Pons (tissue), 1 donor: Measurements from ENCODE around the gene HSD17B11.
A peak's percentile ranks its signal among the peaks of the same experiment; 100 is the strongest.
"Not testable (repeated sequence)": the region's sequence is repeated elsewhere in the genome, so short reads cannot be mapped to it uniquely, and the experiment has no call there.

Experiments used
- DNase-seq: peaks from one replicate; pipeline ENCODE4 v3.0.0-alpha.2; 2016; ENCODE audit warnings: low spot score

Gene HSD17B11

DNA sequence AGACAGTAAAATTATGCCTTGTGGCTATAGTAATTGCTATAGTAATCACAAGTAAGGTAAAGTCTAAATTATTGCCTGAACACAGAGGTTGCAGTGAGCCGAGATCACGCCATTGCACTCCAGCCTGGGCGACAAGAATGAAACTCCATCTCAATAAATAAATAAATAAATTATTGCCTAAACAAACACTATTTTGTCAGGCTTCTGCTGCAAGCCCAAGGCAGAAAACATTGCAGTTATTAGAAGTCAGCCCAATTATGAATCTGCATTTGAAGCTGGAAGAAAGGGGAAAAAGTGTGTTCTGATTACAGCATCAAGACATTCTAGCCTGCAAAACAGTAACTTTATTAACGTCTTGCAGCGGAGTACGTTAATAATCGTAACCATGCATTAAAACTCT is 85.4 kb downstream of the HSD17B11 start:
- no peak for DNase-seq

GRCh38 chr4:87304745-87305432 is 86.1 kb downstream of the HSD17B11 start:
- DNase-seq: no peak

DNA sequence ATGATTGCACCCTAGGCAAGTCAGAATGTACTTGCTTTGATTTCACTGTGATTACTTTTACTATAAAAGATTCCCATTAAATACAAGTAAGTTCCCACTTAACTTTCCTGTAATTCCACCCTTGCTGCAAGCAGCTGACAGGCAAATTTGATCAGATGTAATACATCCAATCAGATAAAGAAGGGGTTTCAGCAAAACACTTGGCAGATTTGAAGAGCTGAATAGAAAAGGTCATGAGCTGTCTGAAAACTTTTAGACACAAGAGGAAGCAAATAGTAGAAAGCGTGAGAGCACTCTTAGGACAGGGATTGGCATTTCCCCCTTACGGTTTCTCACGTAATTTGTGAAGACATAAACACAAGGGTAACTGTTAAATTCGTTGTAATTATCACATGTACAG is 91.1 kb downstream of the HSD17B11 start:
- peak; percentile 57 for DNase-seq

GRCh38 chr4:87298362-87298761 is 92.6 kb downstream of the HSD17B11 start:
- DNase-seq: no peak

DNA sequence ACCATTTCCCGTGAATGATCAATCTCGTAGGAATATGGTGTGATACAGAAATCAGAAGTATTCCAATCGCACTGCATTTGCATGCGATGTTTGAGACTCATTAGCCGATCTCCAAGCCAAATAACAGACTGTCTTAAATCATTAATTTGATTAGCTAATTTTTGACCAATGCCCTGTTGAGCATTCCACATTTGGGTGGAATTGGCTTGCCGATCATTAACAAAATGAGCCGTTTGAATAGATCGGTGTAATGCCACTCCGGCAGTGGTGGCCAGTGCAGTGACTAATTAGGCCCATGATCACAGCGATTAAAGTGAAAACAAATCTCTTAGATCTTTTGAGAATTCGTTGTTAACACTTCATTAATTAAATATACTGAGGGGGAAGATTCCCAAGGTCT is 96.1 kb downstream of the HSD17B11 start:
- DNase-seq: not testable (repeated sequence)

GRCh38 chr4:87293889-87294288 is 97.1 kb downstream of the HSD17B11 start:
- DNase-seq: not testable (repeated sequence)

- no peak for DNase-seq
Measured at GRCh38 chr4:87286970-87287369, 104.0 kb downstream of the HSD17B11 start.
